Keratinocyte (primary cell): ENCODE results near the gene CIAO1.

Experiments
- EZH2 ChIP-seq: IDR thresholded peaks from one replicate; pipeline ENCODE4 v1.6.1; 2012; ENCODE audit warnings: inconsistent platforms, mild to moderate bottlenecking, low read length, moderate library complexity
- TF ChIP-seq, protein P1 (sequence below), 3 experiments: IDR thresholded peaks in 1 of 3; conservative IDR thresholded peaks in 1 of 3; optimal IDR thresholded peaks in 1 of 3; 2 replicates in 2 of 3; 3 replicates in 1 of 3; pipeline versions ENCODE3 to v1.5.1; 2011; ENCODE audit warnings: low read length in 3 of 3, mild to moderate bottlenecking in 3 of 3, moderate library complexity in 2 of 3, control low read depth in 1 of 3, inconsistent platforms in 1 of 3; ENCODE audit not compliant: insufficient read depth in 2 of 3; ENCODE audit errors: extremely low read depth in 1 of 3

DNA sequence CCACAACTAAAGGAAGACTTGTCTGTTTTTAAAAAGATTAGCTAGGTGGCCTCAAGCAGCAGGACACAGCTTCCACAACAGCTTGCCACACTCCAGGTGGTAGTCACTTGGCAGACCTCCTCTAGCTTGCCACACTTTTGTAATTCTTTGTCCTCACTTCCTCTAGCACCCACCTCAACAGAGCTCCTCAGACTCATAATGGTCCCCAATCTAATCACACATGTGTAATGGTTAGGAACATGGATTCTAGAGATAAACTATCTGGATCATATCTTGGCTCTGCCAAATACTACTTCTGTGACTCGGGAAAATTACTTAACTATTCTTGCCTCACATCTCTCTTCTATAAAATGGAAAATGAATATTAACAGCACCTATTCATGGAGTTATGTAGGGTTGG, 35.8 kb downstream of the CIAO1 start:
- TF ChIP-seq, protein P1, sequence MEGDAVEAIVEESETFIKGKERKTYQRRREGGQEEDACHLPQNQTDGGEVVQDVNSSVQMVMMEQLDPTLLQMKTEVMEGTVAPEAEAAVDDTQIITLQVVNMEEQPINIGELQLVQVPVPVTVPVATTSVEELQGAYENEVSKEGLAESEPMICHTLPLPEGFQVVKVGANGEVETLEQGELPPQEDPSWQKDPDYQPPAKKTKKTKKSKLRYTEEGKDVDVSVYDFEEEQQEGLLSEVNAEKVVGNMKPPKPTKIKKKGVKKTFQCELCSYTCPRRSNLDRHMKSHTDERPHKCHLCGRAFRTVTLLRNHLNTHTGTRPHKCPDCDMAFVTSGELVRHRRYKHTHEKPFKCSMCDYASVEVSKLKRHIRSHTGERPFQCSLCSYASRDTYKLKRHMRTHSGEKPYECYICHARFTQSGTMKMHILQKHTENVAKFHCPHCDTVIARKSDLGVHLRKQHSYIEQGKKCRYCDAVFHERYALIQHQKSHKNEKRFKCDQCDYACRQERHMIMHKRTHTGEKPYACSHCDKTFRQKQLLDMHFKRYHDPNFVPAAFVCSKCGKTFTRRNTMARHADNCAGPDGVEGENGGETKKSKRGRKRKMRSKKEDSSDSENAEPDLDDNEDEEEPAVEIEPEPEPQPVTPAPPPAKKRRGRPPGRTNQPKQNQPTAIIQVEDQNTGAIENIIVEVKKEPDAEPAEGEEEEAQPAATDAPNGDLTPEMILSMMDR (optimal IDR thresholded peaks at IDR 0.05 in 1 of 3, IDR thresholded peaks at IDR 0.05 in 1 of 3, conservative IDR thresholded peaks at IDR 0.05 in 1 of 3; ENCODE audit: extremely low read depth in 1 of 3, insufficient read depth in 2 of 3, low read length in 3 of 3): no peak
- TF ChIP-seq EZH2: no peak
